HG03064 (cell line): ENCODE data around the gene ZNF177.
"Not testable (repeated sequence)": the region's sequence is repeated elsewhere in the genome, so short reads cannot be mapped to it uniquely, and the experiment has no call there.

Experiments
- ATAC-seq: cut with Tn5 transposase; IDR thresholded peaks from one replicate; pipeline ENCODE4 v1.9.1; 2021; ENCODE audit warnings: low read depth; ENCODE audit not compliant: unreplicated experiment

ZNF177 gene

GRCh38 chr19:9362905-9363304, at the start of gene ZNF177:
Gene ZNF177 (plus strand): TSS chr19:9363013. CDS start chr19:9378312, 15,299 bp downstream.
- ATAC-seq = no peak

GRCh38 chr19:9313756-9314155, 49.1 kb upstream of the ZNF177 start:
- no peak for ATAC-seq

GRCh38 chr19:9321338-9321737, 41.5 kb upstream of the ZNF177 start:
- no peak for ATAC-seq

- not testable (repeated sequence) for ATAC-seq
Measured at GRCh38 chr19:9321756-9322155, 41.1 kb upstream of the ZNF177 start.

GRCh38 chr19:9322201-9322600, 40.6 kb upstream of the ZNF177 start:
- not testable (repeated sequence) for ATAC-seq

GRCh38 chr19:9323557-9323918, 39.3 kb upstream of the ZNF177 start:
- ATAC-seq = peak; percentile 27

GRCh38 chr19:9323919-9324583, 38.8 kb upstream of the ZNF177 start, which contains the start of gene ZNF559:
Gene ZNF559 (plus strand): TSS chr19:9324179. CDS start chr19:9338550, 14,371 bp downstream.
- ATAC-seq = peak; percentile 84

- ATAC-seq = no peak
Measured at GRCh38 chr19:9324584-9324962, 38.2 kb upstream of the ZNF177 start.

- ATAC-seq = no peak
Measured at GRCh38 chr19:9329999-9330398, 32.8 kb upstream of the ZNF177 start.

GRCh38 chr19:9342610-9343304, 20.1 kb upstream of the ZNF177 start:
- ATAC-seq = no peak

- ATAC-seq = no peak
Measured at GRCh38 chr19:9345005-9345404, 17.8 kb upstream of the ZNF177 start.

GRCh38 chr19:9348253-9348652, 14.6 kb upstream of the ZNF177 start:
- no peak for ATAC-seq

- no peak for ATAC-seq
Measured at GRCh38 chr19:9348671-9349070, 14.1 kb upstream of the ZNF177 start.

- no peak for ATAC-seq
Measured at GRCh38 chr19:9352505-9352904, 10.3 kb upstream of the ZNF177 start.

- ATAC-seq = no peak
Measured at GRCh38 chr19:9353011-9353410, 9.8 kb upstream of the ZNF177 start.

GRCh38 chr19:9354651-9355050, 8.2 kb upstream of the ZNF177 start:
- ATAC-seq = no peak

- no peak for ATAC-seq
Measured at GRCh38 chr19:9370738-9371619, 8.2 kb downstream of the ZNF177 start.

- ATAC-seq = no peak
Measured at GRCh38 chr19:9381361-9381785, 18.6 kb downstream of the ZNF177 start.

- ATAC-seq = no peak
Measured at GRCh38 chr19:9406798-9407352, 44.1 kb downstream of the ZNF177 start.

GRCh38 chr19:9407827-9408226, 45.0 kb downstream of the ZNF177 start:
- no peak for ATAC-seq
